Thyroid gland (tissue), 4 donors: ENCODE results near the gene COPE. TPM values are rescaled to one million over a fixed set of nuclear protein-coding genes. Genes with fewer than 3 reads are reported as not detected.

Source experiments
- DNase-seq, 2 donors: peaks; one replicate each; pipeline ENCODE4 v3.0.0-alpha.2; 2019
- H3K27ac ChIP-seq, 3 donors: fragments of 200-600 bp; sonication (generic); 1 replicate in 2 of 3; 2 replicates in 1 of 3; pipeline ENCODE4 v1.5.1; 2016 to 2019; ENCODE audit warnings: mild to moderate bottlenecking in 1 of 3, moderate library complexity in 1 of 3
- H3K27me3 ChIP-seq: fragments of 200-600 bp; sonication (generic); one replicate; pipeline ENCODE4 v1.5.1; 2019
- H3K36me3 ChIP-seq, 2 donors: fragments of 200-600 bp; sonication (generic); one replicate each; pipeline ENCODE4 v1.5.1; 2016 to 2019
- H3K4me1 ChIP-seq, 2 donors: fragments of 200-600 bp; sonication (generic); one replicate each; pipeline ENCODE4 v1.5.1; 2017 to 2019
- H3K4me3 ChIP-seq, 3 donors: fragments of 200-600 bp; sonication (generic); replicated peaks in 1 of 3; 1 replicate in 2 of 3; 2 replicates in 1 of 3; pipeline ENCODE4 v1.5.1; 2016; ENCODE audit warnings: mild to moderate bottlenecking in 1 of 3
- H3K9me3 ChIP-seq: fragments of 200-600 bp; sonication (generic); one replicate; pipeline ENCODE4 v1.5.1; 2017
- CTCF ChIP-seq, 6 experiments: fragments of 200-600 bp in 3 of 6; fragments of 450-650 bp in 3 of 6; sonication (generic) in 3 of 6; IDR thresholded peaks; one replicate each; pipeline ENCODE4 v1.5.1; 2016 to 2019; ENCODE audit warnings: antibody characterized with exemption in 6 of 6, mild to moderate bottlenecking in 2 of 6, inconsistent platforms in 1 of 6, moderate library complexity in 1 of 6
- POLR2A ChIP-seq, 2 donors: fragments of 450-650 bp; IDR thresholded peaks; one replicate each; pipeline ENCODE4 v1.6.1; 2017; ENCODE audit warnings: antibody characterized with exemption in 2 of 2, mild to moderate bottlenecking in 2 of 2, moderate library complexity in 1 of 2
- WGBS, 2 donors: methylation state at CpG; one replicate each; pipeline ENCODE4 v1.1.5; 2017; 5-methylcytosine and 5-hydroxymethylcytosine counted together
- intact Hi-C: fragments of 100-400 bp; cut with DNase I; formaldehyde crosslinking; loops from one replicate; pipeline ENCODE4 v1.15.1; 2023
- total RNA-seq, 4 donors: library from RNA; depleted of rRNA; stranded (reverse); fragments of >200 nt; gene quantifications; one replicate each; pipeline ENCODE4 v1.2.3, GENCODE V29; 2016

Gene COPE
- total RNA-seq, 4 donors from 2014 or later, result 192 to 405 (median 329) TPM

GRCh38 chr19:18941628-18942354 is 22.6 kb upstream of the COPE start:
- H3K4me1 ChIP-seq, result peaks cover 9 to 15% of the 10 kb centered on the region in 2 donors
- intact Hi-C loops, result loop anchor here (5.0 kb wide), 1 partner anchor 46 kb away; no protein-coding TSS in a partner anchor
- H3K36me3 ChIP-seq, result peaks cover 5% of the 10 kb centered on the region in 2 donors
- TF ChIP-seq CTCF (IDR thresholded peaks at IDR 0.05) (no peak), POLR2A (IDR thresholded peaks at IDR 0.05) (no peak)
- H3K4me3 ChIP-seq, result peak overlapping the region in 1 of 3 donors; percentile 12
- 73 to 74% methylated on average over 18 of the region's 18 CpGs for WGBS, 2 donors
- H3K27me3 ChIP-seq, result no peaks in the 10 kb centered on the region
- peak in 1 of 2 donors; percentile 24 for DNase-seq
- peak overlapping the region in 2 of 3 donors; percentile 25 to 45 for H3K27ac ChIP-seq
- no peaks in the 10 kb centered on the region for H3K9me3 ChIP-seq

GRCh38 chr19:18940769-18941627 is 21.8 kb upstream of the COPE start, which contains the start of gene HOMER3:
Gene HOMER3 (minus strand): TSS chr19:18941217. CDS start chr19:18938982, 2,235 bp downstream.
- H3K9me3 ChIP-seq, result no peaks in the 10 kb centered on the region
- peak within 1 kb of the TSS in 2 of 3 donors; percentile 63 to 75 for H3K27ac ChIP-seq
- WGBS, 2 donors, result 9 to 14% methylated on average over 11 to 18 of the region's 81 CpGs
- intact Hi-C loops, result loop anchor here (5.0 kb wide), 1 partner anchor 46 kb away; no protein-coding TSS in a partner anchor
- H3K27me3 ChIP-seq, result no peaks in the 10 kb centered on the region
- peaks cover 5% of the 10 kb centered on the region in 2 donors for H3K36me3 ChIP-seq
- TF ChIP-seq CTCF (IDR thresholded peaks at IDR 0.05) (peak in 3 of 6 experiments; percentile 13 to 66 (median 35)), POLR2A (IDR thresholded peaks at IDR 0.05) (peak; percentile 24 to 73)
- H3K4me1 ChIP-seq, result peaks cover 9 to 15% of the 10 kb centered on the region in 2 donors
- peak; percentile 76 to 85 for DNase-seq
- peak within 1 kb of the TSS; percentile 35 to 65 (median 63) for H3K4me3 ChIP-seq

GRCh38 chr19:18939922-18940768 is 21.0 kb upstream of the COPE start:
- peak; percentile 62 to 77 for DNase-seq
- Histone ChIP-seq H3K36me3 (peaks cover 5% of the 10 kb centered on the region in 2 donors), H3K4me3 (peak overlapping the region; percentile 35 to 65 (median 63)), H3K27ac (peak overlapping the region in 2 of 3 donors; percentile 63 to 75), H3K27me3 (no peaks in the 10 kb centered on the region), H3K9me3 (no peaks in the 10 kb centered on the region), H3K4me1 (peaks cover 9 to 15% of the 10 kb centered on the region in 2 donors)
- intact Hi-C loops, result loop anchor here (5.0 kb wide), 1 partner anchor 47 kb away; no protein-coding TSS in a partner anchor
- WGBS, 2 donors, result 0 to 1% methylated on average over 18 to 20 of the region's 47 CpGs
- TF ChIP-seq CTCF (IDR thresholded peaks at IDR 0.05) (no peak), POLR2A (IDR thresholded peaks at IDR 0.05) (peak in 1 of 2 donors; percentile 22)

DNA sequence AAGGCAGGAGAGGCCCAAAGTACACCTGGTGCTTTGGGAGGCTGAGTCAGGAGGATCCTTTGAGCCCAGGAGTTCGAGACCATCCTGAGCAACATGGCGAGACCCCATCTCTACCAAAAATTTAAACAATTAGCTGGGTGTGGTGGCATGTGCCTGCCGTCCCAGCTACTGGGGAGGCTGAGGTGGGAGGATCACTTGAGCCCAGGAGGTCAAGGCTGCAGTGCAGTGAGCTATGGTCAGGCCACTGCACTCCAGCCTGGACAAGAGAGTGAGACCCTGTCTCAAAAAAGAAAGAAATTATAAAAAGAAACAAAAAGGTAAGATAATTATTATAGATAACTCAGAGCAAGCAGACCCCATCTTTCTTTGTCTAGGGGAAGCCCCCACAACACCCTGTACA is 20.0 kb upstream of the COPE start:
- Histone ChIP-seq H3K4me1 (peaks cover 9 to 15% of the 10 kb centered on the region in 2 donors), H3K9me3 (no peaks in the 10 kb centered on the region), H3K4me3 (no peak overlapping the region), H3K27me3 (no peaks in the 10 kb centered on the region), H3K36me3 (peaks cover 5 to 6% of the 10 kb centered on the region in 2 donors), H3K27ac (peak overlapping the region in 1 of 3 donors; percentile 63)
- intact Hi-C loops, result no loop called here
- 94 to 95% methylated on average over 3 of the region's 3 CpGs for WGBS, 2 donors
- no peak for DNase-seq
- no peak for TF ChIP-seq CTCF (IDR thresholded peaks at IDR 0.05)
- no peak for TF ChIP-seq POLR2A (IDR thresholded peaks at IDR 0.05)
